GM12891 (cell line): ENCODE measurements around the gene IGF2R.

Experiments
- PAX5 ChIP-seq: IDR thresholded peaks from 2 replicates; pipeline ENCODE4 v1.6.1; 2011; ENCODE audit warnings: low read length, moderate library complexity, mild to moderate bottlenecking; ENCODE audit not compliant: insufficient read depth, severe bottlenecking
- POLR2A ChIP-seq: IDR thresholded peaks from 2 replicates; pipeline ENCODE4 v1.6.1; 2011; ENCODE audit warnings: low read depth, low read length, control low read depth
- POLR2AphosphoS5 ChIP-seq: IDR thresholded peaks from 2 replicates; pipeline ENCODE4 v1.6.1; 2011; ENCODE audit warnings: low read depth, low read length, control low read depth
- POU2F2 ChIP-seq: IDR thresholded peaks from 2 replicates; pipeline ENCODE4 v1.6.1; 2011; ENCODE audit warnings: low read depth, mild to moderate bottlenecking, control low read depth, low read length, moderate library complexity
- SPI1 ChIP-seq: IDR thresholded peaks from 2 replicates; pipeline ENCODE4 v1.6.1; 2011; ENCODE audit warnings: low read depth, low read length, control low read depth
- TAF1 ChIP-seq: IDR thresholded peaks from 2 replicates; pipeline ENCODE4 v1.6.1; 2011; ENCODE audit warnings: low read depth, low read length, control low read depth

DNA sequence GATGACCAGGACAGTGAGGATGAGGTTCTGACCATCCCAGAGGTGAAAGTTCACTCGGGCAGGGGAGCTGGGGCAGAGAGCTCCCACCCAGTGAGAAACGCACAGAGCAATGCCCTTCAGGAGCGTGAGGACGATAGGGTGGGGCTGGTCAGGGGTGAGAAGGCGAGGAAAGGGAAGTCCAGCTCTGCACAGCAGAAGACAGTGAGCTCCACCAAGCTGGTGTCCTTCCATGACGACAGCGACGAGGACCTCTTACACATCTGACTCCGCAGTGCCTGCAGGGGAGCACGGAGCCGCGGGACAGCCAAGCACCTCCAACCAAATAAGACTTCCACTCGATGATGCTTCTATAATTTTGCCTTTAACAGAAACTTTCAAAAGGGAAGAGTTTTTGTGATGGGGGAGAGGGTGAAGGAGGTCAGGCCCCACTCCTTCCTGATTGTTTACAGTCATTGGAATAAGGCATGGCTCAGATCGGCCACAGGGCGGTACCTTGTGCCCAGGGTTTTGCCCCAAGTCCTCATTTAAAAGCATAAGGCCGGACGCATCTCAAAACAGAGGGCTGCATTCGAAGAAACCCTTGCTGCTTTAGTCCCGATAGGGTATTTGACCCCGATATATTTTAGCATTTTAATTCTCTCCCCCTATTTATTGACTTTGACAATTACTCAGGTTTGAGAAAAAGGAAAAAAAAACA is 136.1 kb downstream of the IGF2R start:
- TF ChIP-seq POLR2A (no peak), SPI1 (no peak), POLR2AphosphoS5 (no peak), TAF1 (no peak), POU2F2 (no peak), PAX5 (no peak)
